ENCODE results near the gene SYNPO. TPM values are rescaled to one million over a fixed set of nuclear protein-coding genes. Genes with fewer than 3 reads are reported as not detected.
A peak's percentile ranks its signal among the peaks of the same experiment; 100 is the strongest.

SYNPO gene
- total RNA-seq, 1 donor from 2014 or later: 49.3 TPM

DNA sequence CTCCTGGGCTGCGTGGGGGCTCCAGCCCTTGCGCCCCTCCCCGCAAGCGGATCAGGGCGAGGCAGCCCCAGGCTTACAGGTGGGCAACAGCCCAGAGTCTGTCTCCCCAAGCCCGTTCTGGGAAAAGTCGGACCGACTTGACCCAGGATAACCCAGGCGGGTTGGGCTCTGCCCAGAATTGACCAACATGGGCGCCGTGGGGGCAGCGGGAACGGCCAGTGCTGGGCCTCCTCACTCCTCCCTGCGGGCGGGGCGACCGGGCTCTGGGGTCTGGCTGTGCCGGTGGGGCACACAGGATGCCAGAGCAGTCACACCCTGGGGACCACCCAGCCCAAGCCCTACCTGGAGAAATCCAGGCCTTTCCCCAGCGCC lies 15.3 kb upstream of the SYNPO start:
- no peak for TF ChIP-seq CTCF (IDR thresholded peaks at IDR 0.05)
- Mint-ChIP-seq H3K4me3 (peak overlapping the region; percentile 94), H3K27me3 (no peaks in the 10 kb centered on the region)

GRCh38 chr5:150625831-150626746 lies 14.4 kb upstream of the SYNPO start:
- ChIA-PET POLR2A (interaction anchor here (0.6 to 2.8 kb wide), 16 partner anchors 12 to 1133 kb away, joined by 3 to 12 read pairs (median 4); partner anchors contain the start of genes ATOX1, CD74, DCTN4 and GM2A), CTCF (interaction anchor here (0.6 to 1.8 kb wide), 4 partner anchors 30 to 774 kb away, joined by 3 to 9 read pairs (median 4); no protein-coding TSS in a partner anchor)
- DNase-seq (peak; percentile 74), ATAC-seq (ENCODE audit: low read depth) (peak; percentile 81)
- TF ChIP-seq CTCF (IDR thresholded peaks at IDR 0.05): no peak
- Mint-ChIP-seq H3K9me3 (no peaks in the 10 kb centered on the region), H3K36me3 (ENCODE audit: low read depth) (peaks cover 12% of the 10 kb centered on the region), H3K4me3 (peak overlapping the region; percentile 94), H3K27me3 (no peaks in the 10 kb centered on the region), H3K4me1 (peaks cover 57% of the 10 kb centered on the region), H3K27ac (peak overlapping the region; percentile 91)
- intact Hi-C loops (cut with micrococcal nuclease): loop anchor here (1.0 to 10.0 kb wide), 10 partner anchors 10 to 794 kb away; partner anchors contain the start of genes GM2A, HMGXB3, RBM22 and TCOF1

More for the DNA sequence above, 15.3 kb upstream of the SYNPO start:
- peaks cover 57% of the 10 kb centered on the region for H3K4me1 Mint-ChIP-seq
- DNase-seq (no peak), ATAC-seq (ENCODE audit: low read depth) (no peak)
- ChIA-PET CTCF (no interaction called here), POLR2A (interaction anchor here (0.9 to 2.8 kb wide), 5 partner anchors 32 to 226 kb away, joined by 3 to 12 read pairs (median 10); partner anchors contain the start of genes RBM22 and RPS14)
- no peak overlapping the region for H3K27ac Mint-ChIP-seq
- intact Hi-C loops (cut with micrococcal nuclease): loop anchor here (2.0 to 10.0 kb wide), 5 partner anchors 138 to 793 kb away; partner anchors contain the start of genes GM2A, HMGXB3 and TIGD6
- H3K36me3 Mint-ChIP-seq (ENCODE audit: low read depth): peaks cover 12% of the 10 kb centered on the region
- no peaks in the 10 kb centered on the region for H3K9me3 Mint-ChIP-seq

- Mint-ChIP-seq H3K27me3 (no peaks in the 10 kb centered on the region), H3K4me1 (peaks cover 57% of the 10 kb centered on the region), H3K36me3 (ENCODE audit: low read depth) (peaks cover 12% of the 10 kb centered on the region), H3K9me3 (no peaks in the 10 kb centered on the region), H3K27ac (peak overlapping the region; percentile 91), H3K4me3 (peak overlapping the region; percentile 94)
- POLR2A ChIA-PET: interaction anchor here (0.6 to 2.8 kb wide), 10 partner anchors 25 to 1132 kb away, joined by 3 to 12 read pairs (median 4); partner anchors contain the start of genes ATOX1, CD74, DCTN4 and GM2A
- DNase-seq (no peak), ATAC-seq (ENCODE audit: low read depth) (no peak)
- intact Hi-C loops (cut with micrococcal nuclease): loop anchor here (1.0 to 10.0 kb wide), 9 partner anchors 9 to 795 kb away; partner anchors contain the start of genes GM2A, RBM22 and TCOF1
- CTCF ChIA-PET: interaction anchor here (1.7 to 1.8 kb wide), 2 partner anchors 65 to 67 kb away, joined by 6 to 9 read pairs; no protein-coding TSS in a partner anchor
- TF ChIP-seq CTCF (IDR thresholded peaks at IDR 0.05): no peak
Observed at GRCh38 chr5:150626853-150627276, 13.6 kb upstream of the SYNPO start.

DNA sequence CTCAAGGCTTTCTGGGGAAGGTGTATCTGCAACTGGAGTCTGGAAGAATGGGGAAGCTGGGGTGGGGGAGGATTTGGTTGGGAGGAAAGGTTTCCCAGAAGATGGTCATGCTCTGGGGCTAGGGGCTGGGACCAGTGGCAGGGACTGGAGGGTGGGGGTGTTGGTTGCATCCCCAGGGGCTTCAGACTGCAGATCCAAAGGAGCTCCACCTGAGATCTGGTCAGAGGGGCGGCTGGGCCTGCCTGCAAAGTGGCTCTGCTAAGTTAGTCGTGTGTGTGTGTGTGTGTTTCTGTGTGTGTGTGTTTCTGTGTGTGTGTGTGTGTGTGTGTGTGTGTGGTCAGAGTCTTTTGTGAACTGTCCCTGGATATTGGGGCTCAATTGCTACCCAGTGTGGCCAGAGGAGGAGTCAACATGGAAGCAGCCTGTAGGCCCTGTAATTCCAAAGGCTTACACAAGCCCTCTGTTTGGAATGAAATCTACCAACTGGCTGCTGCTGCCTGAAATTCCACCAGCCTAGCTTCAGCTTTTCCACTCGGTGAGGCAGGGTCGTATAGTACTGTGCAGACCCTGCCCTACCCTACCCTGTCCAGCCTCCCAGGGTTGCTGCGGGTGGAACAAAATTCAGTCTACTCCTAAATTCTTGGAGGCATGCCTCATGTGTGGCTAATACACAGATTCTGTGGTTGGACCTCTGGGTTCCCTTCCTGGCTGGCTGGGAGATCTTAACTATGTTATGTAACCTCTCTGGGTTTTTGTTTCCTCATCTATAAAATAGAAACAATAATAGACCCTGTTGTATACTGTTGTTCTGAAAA lies 12.5 kb upstream of the SYNPO start:
- ChIA-PET CTCF (no interaction called here), POLR2A (interaction anchor here (2.8 kb wide), 1 partner anchor 29 kb away, joined by 12 read pairs; no protein-coding TSS in a partner anchor)
- H3K9me3 Mint-ChIP-seq: no peaks in the 10 kb centered on the region
- TF ChIP-seq CTCF (IDR thresholded peaks at IDR 0.05): no peak
- peaks cover 54% of the 10 kb centered on the region for H3K4me1 Mint-ChIP-seq
- no peaks in the 10 kb centered on the region for H3K27me3 Mint-ChIP-seq
- DNase-seq (no peak), ATAC-seq (ENCODE audit: low read depth) (no peak)
- H3K27ac Mint-ChIP-seq: peak overlapping the region; percentile 10
- H3K4me3 Mint-ChIP-seq: peak overlapping the region; percentile 94
- H3K36me3 Mint-ChIP-seq (ENCODE audit: low read depth): peaks cover 12% of the 10 kb centered on the region
- intact Hi-C loops (cut with micrococcal nuclease): loop anchor here (2.0 to 10.0 kb wide), 7 partner anchors 67 to 796 kb away; partner anchors contain the start of genes GM2A, RBM22 and TCOF1
